HepG2 (cell line): ENCODE results near the gene PCSK6. TPM values are rescaled to one million over a fixed set of nuclear protein-coding genes. Genes with fewer than 3 reads are reported as not detected.

Experiments
- ATAC-seq: fragments of 200-7000 bp; cut with Tn5 transposase; 3 replicates; pipeline ENCODE4 v1.9.1; 2020; ENCODE audit warnings: mild to moderate bottlenecking, moderate library complexity
- BruUV-seq: library from RNA; stranded (reverse); fragments of 400-500 nt; replicated peaks from 2 replicates; lab custom pipeline; 2021; lab: Mats Ljungman, UMichigan
- CTCF ChIA-PET: fragments of 300-600 bp; formaldehyde crosslinking; extraction: SDS; loops from one replicate; lab custom pipeline; 2021; ENCODE audit warnings: low total read pairs, inconsistent platforms, low intra/inter-chr PET ratio; lab: Yijun Ruan, JAX
- POLR2A ChIA-PET: fragments of 350-600 bp; sonication (Branson Sonifier 250); formaldehyde crosslinking; loops from one replicate; lab custom pipeline; 2020; ENCODE audit warnings: antibody characterized with exemption, inconsistent platforms; lab: Yijun Ruan, JAX
- DNase-seq: peaks from one replicate; pipeline ENCODE4 v3.0.0-alpha.2; 2015; ENCODE audit warnings: low spot score
- FAIRE-seq: peaks from 3 replicates; lab custom pipeline; 2011; peaks lifted over from hg19 to GRCh38; lab: Jason Lieb, UNC
- H2AFZ ChIP-seq: one replicate; pipeline ENCODE4 v1.6.1; 2011; ENCODE audit warnings: low read length, inconsistent platforms
- H3K27ac ChIP-seq: fragments of 300-600 bp; 3 replicates; pipeline ENCODE4 v1.8.0; 2011; ENCODE audit warnings: mixed run types, mild to moderate bottlenecking, mixed read lengths, low read length, inconsistent platforms; ENCODE audit not compliant: insufficient read depth; ENCODE audit errors: extremely low read length
- H3K27me3 ChIP-seq, 2 experiments: fragments of 200-600 bp in 1 of 2; 2 replicates in 1 of 2; 3 replicates in 1 of 2; pipeline versions ENCODE4 v1.6.0 to v1.8.0; 2011; ENCODE audit warnings: low read length in 2 of 2, mild to moderate bottlenecking in 2 of 2, moderate library complexity in 2 of 2, inconsistent platforms in 1 of 2; ENCODE audit not compliant: insufficient read depth in 2 of 2, control insufficient read depth in 1 of 2
- H3K36me3 ChIP-seq, 2 experiments: fragments of 200-600 bp in 1 of 2; replicated peaks in 1 of 2; 2 replicates in 1 of 2; 3 replicates in 1 of 2; pipeline versions ENCODE4 v1.5.1 to v1.8.0; 2011; ENCODE audit warnings: low read length in 2 of 2, inconsistent platforms in 1 of 2; ENCODE audit not compliant: insufficient read depth in 2 of 2, control insufficient read depth in 1 of 2
- H3K4me1 ChIP-seq: 2 replicates; pipeline ENCODE4 v1.5.1; 2012; ENCODE audit warnings: low read length, inconsistent platforms; ENCODE audit not compliant: insufficient read depth
- H3K4me2 ChIP-seq: 2 replicates; pipeline ENCODE4 v1.6.0; 2011; ENCODE audit warnings: low read depth, low read length, inconsistent platforms
- H3K4me3 ChIP-seq, 3 experiments: fragments of 200-600 bp in 1 of 3; sonication (generic), shearing (Covaris generic) in 1 of 3; replicated peaks in 1 of 3; 2 replicates each; pipeline ENCODE4 v1.5.1; 2011 to 2016; ENCODE audit warnings: low read length in 3 of 3, inconsistent platforms in 2 of 3, low read depth in 2 of 3, mild to moderate bottlenecking in 2 of 3, control low read depth in 1 of 3, mixed read lengths in 1 of 3; ENCODE audit not compliant: insufficient read depth in 1 of 3
- H3K79me2 ChIP-seq: one replicate; pipeline ENCODE4 v1.6.1; 2011; ENCODE audit warnings: low read length, inconsistent platforms; ENCODE audit not compliant: insufficient read depth
- H3K9ac ChIP-seq: 2 replicates; pipeline ENCODE4 v1.6.0; 2011; ENCODE audit warnings: mild to moderate bottlenecking, low read depth, low read length, inconsistent platforms; ENCODE audit not compliant: insufficient read depth
- H3K9me3 ChIP-seq: 2 replicates; pipeline ENCODE4 v1.5.1; 2012; ENCODE audit warnings: mild to moderate bottlenecking, low read length
- H4K20me1 ChIP-seq: 2 replicates; pipeline ENCODE4 v1.6.0; 2011; ENCODE audit warnings: inconsistent platforms, mild to moderate bottlenecking, low read length, moderate library complexity; ENCODE audit not compliant: insufficient read depth
- AGO2 ChIP-seq: fragments of 200-400 bp; formaldehyde crosslinking; optimal IDR thresholded peaks from 2 replicates; pipeline ENCODE3; 2017; ENCODE audit warnings: mild to moderate bottlenecking, low read depth, low read length, moderate library complexity
- BHLHE40 ChIP-seq: IDR thresholded peaks from 2 replicates; pipeline ENCODE4 v1.6.1; 2011; ENCODE audit warnings: low read length, improper control_type of control experiment
- HOXA3 ChIP-seq: sonication (generic); formaldehyde crosslinking; IDR thresholded peaks from 2 replicates; pipeline ENCODE4 v1.5.0; 2020; ENCODE audit warnings: missing genetic modification reagents
- MEIS1 ChIP-seq: sonication (generic); formaldehyde crosslinking; IDR thresholded peaks from 2 replicates; pipeline ENCODE4 v1.9.0; 2021; ENCODE audit warnings: mild to moderate bottlenecking, missing genetic modification reagents, moderate library complexity, borderline replicate concordance
- SMAD1 ChIP-seq: sonication (generic); formaldehyde crosslinking; IDR thresholded peaks from 2 replicates; pipeline ENCODE4 v1.4.0; 2020; ENCODE audit warnings: missing genetic modification reagents, low read depth, mild to moderate bottlenecking, borderline replicate concordance
- XRCC5 ChIP-seq: fragments of 200-400 bp; formaldehyde crosslinking; optimal IDR thresholded peaks from 2 replicates; pipeline ENCODE3; 2017; ENCODE audit warnings: mild to moderate bottlenecking, low read length
- ZC3H13 ChIP-seq: sonication (generic); formaldehyde crosslinking; IDR thresholded peaks from 2 replicates; pipeline ENCODE4 v1.8.1; 2023; ENCODE audit warnings: mild to moderate bottlenecking, missing genetic modification reagents, moderate library complexity
- ZNF781 ChIP-seq: sonication (generic); formaldehyde crosslinking; IDR thresholded peaks from 2 replicates; pipeline ENCODE4 v1.5.1; 2020; ENCODE audit warnings: borderline replicate concordance, mild to moderate bottlenecking, missing genetic modification reagents; ENCODE audit errors: not compliant biosample characterization
- ZNF800 ChIP-seq: sonication (generic); formaldehyde crosslinking; IDR thresholded peaks from 2 replicates; pipeline ENCODE4 v1.4.0; 2020; ENCODE audit warnings: missing genetic modification reagents
- WGBS: methylation state at CpG from one replicate; pipeline ENCODE4 v1.1.6; 2017; ENCODE audit warnings: low lambda C conversion rate; 5-methylcytosine and 5-hydroxymethylcytosine counted together
- in situ Hi-C: cut with HindIII; loops from 2 replicates; pipeline ENCODE4 v1.10.0; 2017; ENCODE audit warnings: low pct_unique_long_range_greater_than_20kb; ENCODE audit not compliant: extremely low pct_ligation_motif_present
- intact Hi-C: fragments of 100-400 bp; cut with micrococcal nuclease; formaldehyde crosslinking; loops from one replicate; pipeline ENCODE4 v1.10.0; 2022; ENCODE audit not compliant: unreplicated experiment
- polyA plus RNA-seq, 8 experiments: library from polyadenylated mRNA; depleted of rRNA in 3 of 8; stranded (reverse) in 7 of 8; unstranded in 1 of 8; fragments of >200 nt; fragmentation: Illumina TruSeq in 4 of 8; extraction: Trizol in 4 of 8; gene quantifications; 2 replicates each; pipeline versions ENCODE4 v1.2.1 to v1.2.3, GENCODE V29; 2011 to 2016; ENCODE audit warnings: low read depth in 4 of 8, missing spikeins in 1 of 8, mixed read lengths in 1 of 8; ENCODE audit not compliant: insufficient read depth in 1 of 8
- total RNA-seq, 5 experiments: library from RNA; depleted of rRNA; stranded (reverse); fragments of >200 nt; fragmentation: Illumina TruSeq; extraction: Trizol; gene quantifications; 2 replicates each; pipeline ENCODE4 v1.2.3, GENCODE V29; 2016; ENCODE audit warnings: low read depth in 1 of 5

PCSK6 gene
- total and polyA plus RNA-seq, 2 of the 13 experiments (the other 11 are each of a cell fraction or from before 2014, with no cell fraction given): 56.5 to 155 TPM

- ATAC-seq: no peak; the same call in none of the 3 replicates
- H3K4me2 ChIP-seq: no peak overlapping the region
- WGBS: 95% methylated on average over 4 of the region's 24 CpGs
- H3K27me3 ChIP-seq: no peaks in the 10 kb centered on the region; a peak in 1 of 5 replicates
- H3K79me2 ChIP-seq: no peaks in the 10 kb centered on the region
- no peaks in the 10 kb centered on the region for H3K9me3 ChIP-seq
- H2AFZ ChIP-seq: no peak overlapping the region
- H3K9ac ChIP-seq: no peak overlapping the region
- no peak for FAIRE-seq
- H3K36me3 ChIP-seq: peaks cover 7 to 10% of the 10 kb centered on the region in 2 experiments; a peak in 3 of 5 replicates
- H3K4me3 ChIP-seq: no peak overlapping the region
- no peak for DNase-seq
- ChIA-PET CTCF (no interaction called here), POLR2A (no interaction called here)
- in situ Hi-C loops (no loop called here), intact Hi-C loops (no loop called here)
- no peak overlapping the region for H3K27ac ChIP-seq
- H4K20me1 ChIP-seq: no peaks in the 10 kb centered on the region
- no peaks in the 10 kb centered on the region for H3K4me1 ChIP-seq
- TF ChIP-seq MEIS1: no peak
- TF ChIP-seq ZNF800: no peak
- TF ChIP-seq SMAD1 (CRISPR knock-in tag): no peak
- no peak for TF ChIP-seq BHLHE40
- no peak for TF ChIP-seq XRCC5
- no peak for TF ChIP-seq ZNF781
- peak; percentile 74 for TF ChIP-seq AGO2
- TF ChIP-seq HOXA3 (CRISPR knock-in tag): no peak
- TF ChIP-seq ZC3H13 (CRISPR knock-in tag): 0 out of 2 replicates have a peak, but pooled peaks have one; percentile 69
- no TSS peak for BruUV-seq
Measured at GRCh38 chr15:101307048-101307896, 182.2 kb downstream of the PCSK6 start.
